PC-9 (cell line): ENCODE data around the gene KRTDAP. TPM values are rescaled to one million over a fixed set of nuclear protein-coding genes. Genes with fewer than 3 reads are reported as not detected.
A peak's percentile ranks its signal among the peaks of the same experiment; 100 is the strongest.

ENCODE experiments used
- BruUV-seq: library from RNA; stranded (reverse); fragments of 400-500 nt; replicated peaks from 2 replicates; lab custom pipeline; 2021; lab: Mats Ljungman, UMichigan
- CTCF ChIA-PET: fragments of 300-600 bp; sonication (Branson Sonifier 250); formaldehyde crosslinking; loops from one replicate; lab custom pipeline; 2022; ENCODE audit warnings: antibody characterized with exemption; lab: Charles Lee
- POLR2A ChIA-PET: fragments of 300-600 bp; sonication (Branson Sonifier 250); formaldehyde crosslinking; loops from one replicate; lab custom pipeline; 2022; ENCODE audit warnings: antibody characterized with exemption; ENCODE audit not compliant: unreplicated experiment; lab: Charles Lee
- DNase-seq, 2 experiments: peaks; one replicate each; pipeline versions ENCODE4 v3.0.0 to v3.0.0-alpha.2; 2015 to 2022; ENCODE audit warnings: mixed read lengths in 1 of 2
- H2AFZ ChIP-seq: fragments of 200-600 bp; sonication (generic); 2 replicates; pipeline ENCODE4 v1.8.1; 2017; ENCODE audit warnings: antibody characterized with exemption
- H3F3A ChIP-seq: fragments of 200-600 bp; sonication (generic); 2 replicates; pipeline ENCODE4 v1.8.1; 2017; ENCODE audit warnings: antibody characterized with exemption, mild to moderate bottlenecking, low read depth; ENCODE audit not compliant: insufficient read depth
- H3K27ac ChIP-seq: fragments of 200-600 bp; sonication (generic); 2 replicates; pipeline ENCODE4 v1.6.1; 2016; ENCODE audit warnings: mixed run types
- H3K27me3 ChIP-seq: fragments of 200-600 bp; sonication (generic); 2 replicates; pipeline ENCODE4 v1.6.1; 2016; ENCODE audit warnings: low read depth, mixed run types; ENCODE audit not compliant: insufficient read depth
- H3K36me3 ChIP-seq: fragments of 200-600 bp; sonication (generic); 2 replicates; pipeline ENCODE4 v1.6.1; 2016; ENCODE audit warnings: low read depth, mixed run types
- H3K4me1 ChIP-seq: fragments of 200-600 bp; sonication (generic); replicated peaks from 2 replicates; pipeline ENCODE4 v1.6.1; 2016; ENCODE audit warnings: mixed run types; ENCODE audit not compliant: insufficient read depth
- H3K4me2 ChIP-seq: fragments of 200-600 bp; sonication (generic); 2 replicates; pipeline ENCODE4 v1.6.1; 2017; ENCODE audit warnings: mixed run types
- H3K4me3 ChIP-seq: fragments of 200-600 bp; sonication (generic); 2 replicates; pipeline ENCODE4 v1.6.1; 2016; ENCODE audit warnings: mixed run types
- H3K79me2 ChIP-seq: fragments of 200-600 bp; sonication (generic); 2 replicates; pipeline ENCODE4 v1.6.1; 2017; ENCODE audit warnings: low read depth, mixed run types
- H3K9me2 ChIP-seq: fragments of 200-600 bp; sonication (generic); 2 replicates; pipeline ENCODE4 v1.8.1; 2017; ENCODE audit warnings: mild to moderate bottlenecking; ENCODE audit not compliant: insufficient read depth
- H3K9me3 ChIP-seq: fragments of 200-600 bp; sonication (generic); 2 replicates; pipeline ENCODE4 v1.8.1; 2016; ENCODE audit warnings: low read depth; ENCODE audit not compliant: insufficient read depth
- H4K20me1 ChIP-seq: fragments of 200-600 bp; sonication (generic); 2 replicates; pipeline ENCODE4 v1.8.1; 2017; ENCODE audit not compliant: insufficient read depth
- EZH2 ChIP-seq: fragments of 200-600 bp; sonication (generic); IDR thresholded peaks from 2 replicates; pipeline ENCODE4 v1.8.0; 2017; ENCODE audit warnings: antibody characterized with exemption, low read depth
- intact Hi-C: fragments of 100-400 bp; cut with micrococcal nuclease; formaldehyde crosslinking; loops from one replicate; pipeline ENCODE4 v1.10.0; 2022; ENCODE audit not compliant: unreplicated experiment
- total RNA-seq: library from RNA; stranded (reverse); gene quantifications from 2 replicates; pipeline ENCODE4 v1.2.3, GENCODE V29; 2021
- TF ChIP-seq, protein P1 (sequence below): fragments of 200-600 bp; sonication (generic); conservative IDR thresholded peaks from 2 replicates; pipeline ENCODE4 v1.6.1; 2017; ENCODE audit warnings: mixed run types, antibody characterized with exemption, mild to moderate bottlenecking, moderate library complexity

KRTDAP gene
- total RNA-seq, 1 experiment from 2014 or later, result not detected

DNA sequence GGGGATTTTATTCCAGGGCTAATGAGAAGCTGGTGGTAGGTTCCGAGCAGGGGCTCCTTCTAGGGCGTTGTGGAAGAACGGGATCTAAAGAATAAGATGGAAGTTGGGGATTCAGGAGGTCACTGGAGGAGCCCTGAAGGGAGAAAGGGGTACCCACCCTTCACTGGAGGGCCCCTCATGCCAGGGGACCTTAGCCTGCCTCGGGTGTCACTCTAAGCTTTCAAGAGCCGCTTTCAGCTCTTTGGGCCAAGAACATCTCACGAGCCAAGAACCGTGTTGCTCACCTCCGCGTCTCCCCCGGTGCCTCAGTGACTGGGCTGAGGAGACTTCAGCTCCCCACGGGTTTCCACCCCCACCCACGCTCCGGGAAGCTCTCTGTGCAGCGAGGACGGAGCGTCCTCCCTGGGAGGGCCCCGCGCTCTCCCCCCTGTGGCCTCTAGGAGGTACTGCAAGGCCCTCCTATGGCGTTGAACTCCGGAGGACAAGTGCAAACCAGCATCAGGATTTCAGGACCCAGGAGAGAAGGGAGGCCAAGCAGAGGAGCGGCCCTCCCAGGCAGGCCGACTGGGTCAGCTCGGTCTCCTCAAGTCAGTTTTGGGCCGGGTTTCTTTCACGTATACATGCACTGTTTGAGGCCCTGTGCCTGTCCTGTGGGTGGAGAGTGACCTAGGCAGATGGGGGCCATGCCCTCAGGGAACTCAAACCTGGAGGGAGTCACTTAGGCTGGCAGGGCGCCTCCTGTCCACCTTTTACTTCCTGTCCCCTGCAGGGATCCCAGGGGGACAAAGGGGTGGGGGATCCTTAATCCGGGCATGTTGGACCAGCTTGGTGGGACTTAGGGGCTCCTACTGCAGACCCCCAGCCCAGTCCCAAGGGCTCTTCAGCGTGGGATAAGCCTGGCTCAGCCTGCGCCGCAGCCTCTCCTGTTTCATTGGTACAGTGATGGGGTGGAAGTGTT lies 5.1 kb upstream of the KRTDAP start:
- no peak for TF ChIP-seq EZH2
- TF ChIP-seq, protein P1, sequence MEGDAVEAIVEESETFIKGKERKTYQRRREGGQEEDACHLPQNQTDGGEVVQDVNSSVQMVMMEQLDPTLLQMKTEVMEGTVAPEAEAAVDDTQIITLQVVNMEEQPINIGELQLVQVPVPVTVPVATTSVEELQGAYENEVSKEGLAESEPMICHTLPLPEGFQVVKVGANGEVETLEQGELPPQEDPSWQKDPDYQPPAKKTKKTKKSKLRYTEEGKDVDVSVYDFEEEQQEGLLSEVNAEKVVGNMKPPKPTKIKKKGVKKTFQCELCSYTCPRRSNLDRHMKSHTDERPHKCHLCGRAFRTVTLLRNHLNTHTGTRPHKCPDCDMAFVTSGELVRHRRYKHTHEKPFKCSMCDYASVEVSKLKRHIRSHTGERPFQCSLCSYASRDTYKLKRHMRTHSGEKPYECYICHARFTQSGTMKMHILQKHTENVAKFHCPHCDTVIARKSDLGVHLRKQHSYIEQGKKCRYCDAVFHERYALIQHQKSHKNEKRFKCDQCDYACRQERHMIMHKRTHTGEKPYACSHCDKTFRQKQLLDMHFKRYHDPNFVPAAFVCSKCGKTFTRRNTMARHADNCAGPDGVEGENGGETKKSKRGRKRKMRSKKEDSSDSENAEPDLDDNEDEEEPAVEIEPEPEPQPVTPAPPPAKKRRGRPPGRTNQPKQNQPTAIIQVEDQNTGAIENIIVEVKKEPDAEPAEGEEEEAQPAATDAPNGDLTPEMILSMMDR, result peak; percentile 97
- no TSS peak for BruUV-seq
- H3K27me3 ChIP-seq, result peaks cover 9% of the 10 kb centered on the region; the same call in 1 of the 2 replicates
- no peak overlapping the region for H2AFZ ChIP-seq
- intact Hi-C loops, result loop anchor here (1.0 kb wide), 1 partner anchor 143 kb away; no protein-coding TSS in a partner anchor
- CTCF ChIA-PET, result interaction anchor here (0.7 to 1.3 kb wide), 4 partner anchors 14 to 189 kb away, joined by 3 to 5 read pairs (median 3); no protein-coding TSS in a partner anchor
- H3K79me2 ChIP-seq, result no peaks in the 10 kb centered on the region
- peak; percentile 53 to 64 for DNase-seq
- no peaks in the 10 kb centered on the region; the same call in 1 of the 2 replicates for H4K20me1 ChIP-seq
- no peak overlapping the region for H3K27ac ChIP-seq
- H3K9me2 ChIP-seq, result no peaks in the 10 kb centered on the region
- H3K9me3 ChIP-seq, result no peaks in the 10 kb centered on the region
- H3K4me1 ChIP-seq, result peaks cover 10% of the 10 kb centered on the region
- no peaks in the 10 kb centered on the region for H3K36me3 ChIP-seq
- H3K4me3 ChIP-seq, result no peak overlapping the region; the same call in 1 of the 2 replicates
- H3K4me2 ChIP-seq, result peak overlapping the region; percentile 72
- 0 out of 2 replicates have a peak, but pooled peaks cover 6% of the 10 kb centered on the region for H3F3A ChIP-seq
- POLR2A ChIA-PET, result interaction anchor here (0.6 kb wide), 1 partner anchor 110 kb away, joined by 3 read pairs; no protein-coding TSS in a partner anchor

- Histone ChIP-seq H3K79me2 (no peaks in the 10 kb centered on the region), H3K4me1 (peaks cover 10% of the 10 kb centered on the region), H3K27ac (no peak overlapping the region), H3K36me3 (no peaks in the 10 kb centered on the region), H3K4me2 (no peak overlapping the region), H3K9me3 (no peaks in the 10 kb centered on the region), H3K4me3 (no peak overlapping the region), H3F3A (0 out of 2 replicates have a peak, but pooled peaks cover 6% of the 10 kb centered on the region), H3K9me2 (no peaks in the 10 kb centered on the region), H2AFZ (no peak overlapping the region), H3K27me3 (peaks cover 23% of the 10 kb centered on the region), H4K20me1 (no peaks in the 10 kb centered on the region; the same call in 1 of the 2 replicates)
- intact Hi-C loops, result no loop called here
- ChIA-PET CTCF (interaction anchor here (0.6 kb wide), 1 partner anchor 140 kb away, joined by 3 read pairs; no protein-coding TSS in a partner anchor), POLR2A (interaction anchor here (0.6 kb wide), 1 partner anchor 93 kb away, joined by 5 read pairs; no protein-coding TSS in a partner anchor)
- TF ChIP-seq, protein P1, result no peak
- no peak for TF ChIP-seq EZH2
- DNase-seq, result no peak
- BruUV-seq, result no TSS peak
Observed at GRCh38 chr19:35493971-35494370, 3.7 kb upstream of the KRTDAP start.

DNA sequence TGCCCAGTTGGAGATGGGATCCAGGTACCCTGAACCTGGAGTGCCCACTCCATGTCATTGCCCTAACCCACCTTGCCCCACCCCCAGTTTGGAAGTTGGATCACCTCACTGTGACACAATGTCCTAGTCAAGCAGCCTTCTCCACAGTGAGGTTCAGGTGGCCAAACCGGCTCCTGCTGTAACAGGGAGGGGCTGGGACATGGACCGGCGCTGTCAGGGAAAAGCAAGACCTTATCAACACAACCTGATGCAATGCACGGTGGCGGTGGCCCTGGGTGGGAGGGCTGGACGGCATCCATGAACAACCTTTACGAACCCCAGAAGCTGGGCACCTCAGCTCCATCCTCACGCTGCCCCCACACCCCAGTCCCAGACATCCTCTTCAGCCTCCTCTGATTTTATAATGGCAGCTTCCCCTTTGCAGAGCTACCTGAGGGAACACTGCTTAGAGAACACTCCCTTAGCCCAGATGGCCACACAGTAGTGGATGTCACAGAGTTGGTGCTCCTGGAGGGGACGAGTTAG lies 1.6 kb upstream of the KRTDAP start:
- intact Hi-C loops, result no loop called here
- Histone ChIP-seq H3K4me2 (peak overlapping the region; percentile 51), H2AFZ (no peak overlapping the region), H3K9me3 (no peaks in the 10 kb centered on the region), H3K9me2 (no peaks in the 10 kb centered on the region), H3K36me3 (no peaks in the 10 kb centered on the region), H3K27ac (no peak overlapping the region), H3K4me1 (peaks cover 10% of the 10 kb centered on the region), H3K4me3 (no peak overlapping the region), H3K27me3 (peaks cover 44% of the 10 kb centered on the region), H3F3A (0 out of 2 replicates have a peak, but pooled peaks cover 3% of the 10 kb centered on the region), H3K79me2 (no peaks in the 10 kb centered on the region), H4K20me1 (no peaks in the 10 kb centered on the region)
- TF ChIP-seq, protein P1, result no peak
- no peak for TF ChIP-seq EZH2
- ChIA-PET POLR2A (interaction anchor here (0.5 kb wide), 1 partner anchor 73 kb away, joined by 3 read pairs; no protein-coding TSS in a partner anchor), CTCF (interaction anchor here (0.7 kb wide), 1 partner anchor 23 kb away, joined by 3 read pairs; no protein-coding TSS in a partner anchor)
- BruUV-seq, result no TSS peak
- DNase-seq, result peak; percentile 15 to 43
